Progenitor cell of endocrine pancreas (in vitro differentiated cells): ENCODE measurements around the gene BTG4. TPM values are rescaled to one million over a fixed set of nuclear protein-coding genes. Genes with fewer than 3 reads are reported as not detected.

Experiments
- DNase-seq: peaks from one replicate; pipeline ENCODE4 v3.0.0; 2021; ENCODE audit warnings: low spot score; ENCODE audit not compliant: unreplicated experiment
- H3K27ac Mint-ChIP-seq: 2 replicates; pipeline ENCODE4 v1.8.0; 2021; ENCODE audit warnings: mild to moderate bottlenecking, moderate library complexity, mixed read lengths
- H3K27me3 Mint-ChIP-seq: 2 replicates; pipeline ENCODE4 v1.8.0; 2021; ENCODE audit warnings: mixed read lengths
- H3K36me3 Mint-ChIP-seq: 2 replicates; pipeline ENCODE4 v1.8.0; 2022; ENCODE audit warnings: mixed read lengths; ENCODE audit not compliant: insufficient read depth
- H3K4me1 Mint-ChIP-seq: 2 replicates; pipeline ENCODE4 v1.8.0; 2021; ENCODE audit warnings: low read depth, mixed read lengths
- H3K4me3 Mint-ChIP-seq: 2 replicates; pipeline ENCODE4 v1.8.0; 2021; ENCODE audit warnings: low read depth, mild to moderate bottlenecking, moderate library complexity, mixed read lengths
- H3K9me3 Mint-ChIP-seq: 2 replicates; pipeline ENCODE4 v1.8.0; 2021; ENCODE audit warnings: low read depth, mixed read lengths
- total RNA-seq: library from RNA; stranded (reverse); gene quantifications from 2 replicates; pipeline ENCODE4 v1.2.1, GENCODE V29; 2021
- TF ChIP-seq, protein P1 (sequence below): fragments of 200-600 bp; sonication (generic); IDR thresholded peaks from one replicate; pipeline ENCODE4 v1.5.0; 2021; ENCODE audit warnings: antibody characterized with exemption, mild to moderate bottlenecking; ENCODE audit not compliant: unreplicated experiment

BTG4 gene
- total RNA-seq, 1 donor from 2014 or later = not detected

DNA sequence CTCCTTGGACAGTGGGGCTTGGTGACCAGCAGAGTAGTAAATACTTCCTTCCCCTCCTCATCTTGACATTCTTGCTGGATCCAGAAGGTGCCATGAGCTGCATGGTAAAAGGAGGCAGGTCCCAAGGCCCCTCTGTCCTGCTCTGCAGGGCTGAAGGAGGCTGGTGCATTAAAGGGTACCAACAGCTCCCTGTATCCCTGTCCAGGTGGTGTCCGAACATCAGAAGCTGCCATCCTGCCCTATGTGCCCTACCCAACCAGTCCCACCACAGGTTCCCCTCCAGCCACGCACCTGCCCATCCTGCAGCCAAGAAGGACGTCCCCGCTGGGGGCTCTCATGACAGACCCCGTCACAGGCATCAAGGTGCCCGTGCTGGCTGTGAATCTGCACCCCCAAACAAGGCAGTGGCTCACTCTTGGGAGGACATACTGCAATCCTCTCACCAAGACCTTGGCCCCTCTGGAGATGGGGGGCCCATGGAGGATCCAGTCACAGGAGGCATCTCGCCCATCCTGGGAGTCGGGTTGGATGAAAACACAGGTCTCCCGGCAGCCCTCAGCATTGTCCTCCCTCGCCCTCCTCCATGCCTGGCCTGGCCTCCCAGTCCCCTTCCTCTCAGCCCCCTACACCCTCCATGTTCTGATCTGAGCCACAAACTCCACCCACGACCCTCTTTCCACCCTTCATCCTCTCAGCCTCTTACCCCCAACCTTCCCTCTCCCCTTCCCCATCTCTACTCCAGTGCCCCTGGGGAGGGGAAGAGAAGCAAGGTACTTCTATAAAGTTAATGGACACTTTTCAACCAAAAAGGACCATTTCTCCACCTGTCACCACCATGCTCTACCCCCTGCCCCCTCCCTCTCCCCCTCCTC lies 55.1 kb downstream of the BTG4 start:
- DNase-seq = no peak
- Mint-ChIP-seq H3K4me3 (no peak overlapping the region), H3K36me3 (no peaks in the 10 kb centered on the region), H3K4me1 (peaks cover 4% of the 10 kb centered on the region), H3K9me3 (no peaks in the 10 kb centered on the region), H3K27ac (no peak overlapping the region), H3K27me3 (peaks cover 37% of the 10 kb centered on the region)
- TF ChIP-seq, protein P1, sequence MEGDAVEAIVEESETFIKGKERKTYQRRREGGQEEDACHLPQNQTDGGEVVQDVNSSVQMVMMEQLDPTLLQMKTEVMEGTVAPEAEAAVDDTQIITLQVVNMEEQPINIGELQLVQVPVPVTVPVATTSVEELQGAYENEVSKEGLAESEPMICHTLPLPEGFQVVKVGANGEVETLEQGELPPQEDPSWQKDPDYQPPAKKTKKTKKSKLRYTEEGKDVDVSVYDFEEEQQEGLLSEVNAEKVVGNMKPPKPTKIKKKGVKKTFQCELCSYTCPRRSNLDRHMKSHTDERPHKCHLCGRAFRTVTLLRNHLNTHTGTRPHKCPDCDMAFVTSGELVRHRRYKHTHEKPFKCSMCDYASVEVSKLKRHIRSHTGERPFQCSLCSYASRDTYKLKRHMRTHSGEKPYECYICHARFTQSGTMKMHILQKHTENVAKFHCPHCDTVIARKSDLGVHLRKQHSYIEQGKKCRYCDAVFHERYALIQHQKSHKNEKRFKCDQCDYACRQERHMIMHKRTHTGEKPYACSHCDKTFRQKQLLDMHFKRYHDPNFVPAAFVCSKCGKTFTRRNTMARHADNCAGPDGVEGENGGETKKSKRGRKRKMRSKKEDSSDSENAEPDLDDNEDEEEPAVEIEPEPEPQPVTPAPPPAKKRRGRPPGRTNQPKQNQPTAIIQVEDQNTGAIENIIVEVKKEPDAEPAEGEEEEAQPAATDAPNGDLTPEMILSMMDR = no peak

DNA sequence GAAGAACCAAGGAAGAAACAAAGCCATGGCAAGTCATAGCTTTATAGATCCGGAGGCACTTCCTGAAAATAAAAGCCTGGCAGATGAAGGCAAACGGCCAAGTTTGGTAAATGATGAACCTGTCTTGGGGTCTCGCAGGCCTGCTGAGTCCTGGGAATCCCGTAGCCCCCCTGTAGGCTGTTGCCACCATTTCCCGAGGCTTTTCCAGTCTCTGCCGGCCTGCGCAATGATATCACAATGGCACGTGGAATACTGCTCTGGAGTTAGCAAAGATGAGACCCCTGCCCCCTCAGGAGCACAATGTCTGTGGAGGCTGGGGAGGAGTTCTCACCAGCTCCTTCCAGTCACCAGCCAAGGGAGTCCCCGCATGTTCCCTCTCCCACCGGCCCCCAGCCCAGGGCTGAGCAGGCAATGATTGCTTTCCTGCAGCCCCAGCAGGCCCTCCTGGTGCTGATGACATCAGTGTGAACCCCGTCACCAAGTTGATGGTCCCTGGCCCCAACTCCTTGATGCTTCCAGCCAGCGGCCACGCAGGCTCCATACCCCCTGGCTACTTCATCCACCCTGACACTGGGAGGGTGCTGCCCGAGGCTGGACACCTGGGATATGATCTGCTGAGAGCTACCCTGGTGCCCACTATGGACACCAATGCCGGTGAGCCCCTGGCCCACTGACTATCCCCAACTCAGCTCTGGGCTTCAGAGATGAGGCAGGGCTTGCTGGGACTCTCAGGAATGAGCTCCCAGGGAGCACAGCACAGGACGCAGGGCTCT lies 55.9 kb downstream of the BTG4 start:
- H3K4me3 Mint-ChIP-seq = no peak overlapping the region
- no peak for DNase-seq

GRCh38 chr11:111455291-111456085 lies 56.7 kb downstream of the BTG4 start:
- no peaks in the 10 kb centered on the region for H3K36me3 Mint-ChIP-seq
- H3K4me3 Mint-ChIP-seq = no peak overlapping the region
- no peaks in the 10 kb centered on the region for H3K9me3 Mint-ChIP-seq
- TF ChIP-seq, protein P1 = no peak
- peaks cover 4% of the 10 kb centered on the region for H3K4me1 Mint-ChIP-seq
- H3K27ac Mint-ChIP-seq = no peak overlapping the region
- no peak for DNase-seq
- H3K27me3 Mint-ChIP-seq = peaks cover 31% of the 10 kb centered on the region

More for the DNA sequence above, 55.9 kb downstream of the BTG4 start:
- H3K9me3 Mint-ChIP-seq = no peaks in the 10 kb centered on the region
- H3K36me3 Mint-ChIP-seq = no peaks in the 10 kb centered on the region
- TF ChIP-seq, protein P1 = no peak
- H3K27me3 Mint-ChIP-seq = peaks cover 37% of the 10 kb centered on the region
- no peak overlapping the region for H3K27ac Mint-ChIP-seq
- H3K4me1 Mint-ChIP-seq = peaks cover 4% of the 10 kb centered on the region

GRCh38 chr11:111454561-111455192 lies 57.5 kb downstream of the BTG4 start:
- Mint-ChIP-seq H3K36me3 (no peaks in the 10 kb centered on the region), H3K9me3 (no peaks in the 10 kb centered on the region), H3K27me3 (peaks cover 28% of the 10 kb centered on the region), H3K27ac (no peak overlapping the region), H3K4me1 (peaks cover 4% of the 10 kb centered on the region), H3K4me3 (no peak overlapping the region)
- TF ChIP-seq, protein P1 = peak; percentile 69
- peak; percentile 44 for DNase-seq
